ENCODE measurements around the gene HRG. TPM values are rescaled to one million over a fixed set of nuclear protein-coding genes. Genes with fewer than 3 reads are reported as not detected.
"Not testable (repeated sequence)": the region's sequence is repeated elsewhere in the genome, so short reads cannot be mapped to it uniquely, and the experiment has no call there.

Gene HRG
- total RNA-seq, 1 experiment from 2014 or later, result not detected

- POLR2A ChIA-PET (ENCODE audit: low non-redundant PET), result no interaction called here
- TF ChIP-seq, protein P1, sequence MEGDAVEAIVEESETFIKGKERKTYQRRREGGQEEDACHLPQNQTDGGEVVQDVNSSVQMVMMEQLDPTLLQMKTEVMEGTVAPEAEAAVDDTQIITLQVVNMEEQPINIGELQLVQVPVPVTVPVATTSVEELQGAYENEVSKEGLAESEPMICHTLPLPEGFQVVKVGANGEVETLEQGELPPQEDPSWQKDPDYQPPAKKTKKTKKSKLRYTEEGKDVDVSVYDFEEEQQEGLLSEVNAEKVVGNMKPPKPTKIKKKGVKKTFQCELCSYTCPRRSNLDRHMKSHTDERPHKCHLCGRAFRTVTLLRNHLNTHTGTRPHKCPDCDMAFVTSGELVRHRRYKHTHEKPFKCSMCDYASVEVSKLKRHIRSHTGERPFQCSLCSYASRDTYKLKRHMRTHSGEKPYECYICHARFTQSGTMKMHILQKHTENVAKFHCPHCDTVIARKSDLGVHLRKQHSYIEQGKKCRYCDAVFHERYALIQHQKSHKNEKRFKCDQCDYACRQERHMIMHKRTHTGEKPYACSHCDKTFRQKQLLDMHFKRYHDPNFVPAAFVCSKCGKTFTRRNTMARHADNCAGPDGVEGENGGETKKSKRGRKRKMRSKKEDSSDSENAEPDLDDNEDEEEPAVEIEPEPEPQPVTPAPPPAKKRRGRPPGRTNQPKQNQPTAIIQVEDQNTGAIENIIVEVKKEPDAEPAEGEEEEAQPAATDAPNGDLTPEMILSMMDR (conservative IDR thresholded peaks at IDR 0.05; ENCODE audit: low read depth, low read length), result no peak
- TF ChIP-seq EZH2 (IDR thresholded peaks at IDR 0.05; ENCODE audit: borderline replicate concordance, low read depth, low read length, poor library complexity, severe bottlenecking), result no peak
Measured at GRCh38 chr3:186628756-186629155, 37.1 kb upstream of the HRG start.

GRCh38 chr3:186630950-186631641 lies 34.7 kb upstream of the HRG start:
- Histone ChIP-seq H3K4me1 (ENCODE audit: insufficient read depth, low read length, poor library complexity, severe bottlenecking) (no peaks in the 10 kb centered on the region), H3K9me3 (ENCODE audit: low read depth, low read length, poor library complexity, severe bottlenecking) (no peaks in the 10 kb centered on the region), H3K36me3 (ENCODE audit: insufficient read depth, low read length, poor library complexity, severe bottlenecking) (no peaks in the 10 kb centered on the region), H3K27ac (ENCODE audit: low read depth, low read length, poor library complexity, severe bottlenecking) (no peak overlapping the region), H3K27me3 (replicated peaks; ENCODE audit: insufficient read depth, low read depth, low read length, poor library complexity) (no peaks in the 10 kb centered on the region), H3K4me3 (ENCODE audit: low read depth, low read length, poor library complexity, severe bottlenecking) (no peak overlapping the region)
- intact Hi-C loops (cut with micrococcal nuclease; ENCODE audit: unreplicated experiment), result no loop called here
- ChIA-PET CTCF (interaction anchor here (0.5 kb wide), 1 partner anchor 1407 kb away, joined by 5 read pairs; no protein-coding TSS in a partner anchor), POLR2A (ENCODE audit: low non-redundant PET) (no interaction called here)
- TF ChIP-seq, protein P1 (conservative IDR thresholded peaks at IDR 0.05; ENCODE audit: low read depth, low read length), result no peak
- no peak for TF ChIP-seq EZH2 (IDR thresholded peaks at IDR 0.05; ENCODE audit: borderline replicate concordance, low read depth, low read length, poor library complexity, severe bottlenecking)
- no TSS peak for BruUV-seq (replicated peaks)
- no peak for DNase-seq (ENCODE audit: low spot score)

More at GRCh38 chr3:186628756-186629155, 37.1 kb upstream of the HRG start:
- H3K4me3 ChIP-seq (ENCODE audit: low read depth, low read length, poor library complexity, severe bottlenecking), result no peak overlapping the region
- no peaks in the 10 kb centered on the region for H3K36me3 ChIP-seq (ENCODE audit: insufficient read depth, low read length, poor library complexity, severe bottlenecking)
- intact Hi-C loops (cut with micrococcal nuclease; ENCODE audit: unreplicated experiment), result no loop called here
- no TSS peak for BruUV-seq (replicated peaks)
- no peak overlapping the region for H3K27ac ChIP-seq (ENCODE audit: low read depth, low read length, poor library complexity, severe bottlenecking)
- DNase-seq (ENCODE audit: low spot score), result no peak
- H3K4me1 ChIP-seq (ENCODE audit: insufficient read depth, low read length, poor library complexity, severe bottlenecking), result no peaks in the 10 kb centered on the region
- CTCF ChIA-PET, result no interaction called here
- H3K9me3 ChIP-seq (ENCODE audit: low read depth, low read length, poor library complexity, severe bottlenecking), result no peaks in the 10 kb centered on the region
- H3K27me3 ChIP-seq (replicated peaks; ENCODE audit: insufficient read depth, low read depth, low read length, poor library complexity), result peaks cover 3% of the 10 kb centered on the region

DNA sequence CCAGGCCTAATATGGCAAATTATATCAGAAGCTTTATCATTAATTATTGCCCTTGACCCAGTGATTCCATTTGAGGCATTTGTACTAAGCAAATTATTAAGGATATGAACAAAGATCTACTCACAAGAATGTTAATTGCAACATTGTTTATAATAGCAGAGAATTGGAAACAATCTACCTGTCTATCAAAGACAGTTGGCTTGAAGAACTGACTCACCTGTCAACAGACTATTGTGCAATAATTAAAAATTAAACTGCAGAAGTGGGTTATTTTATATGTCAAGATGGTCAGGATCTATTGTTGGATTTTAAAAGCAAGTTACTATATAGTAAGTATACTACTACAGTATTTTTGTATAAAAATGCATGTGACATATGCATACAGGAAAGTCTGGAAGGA lies 32.3 kb upstream of the HRG start:
- Histone ChIP-seq H3K36me3 (ENCODE audit: insufficient read depth, low read length, poor library complexity, severe bottlenecking) (no peaks in the 10 kb centered on the region), H3K9me3 (ENCODE audit: low read depth, low read length, poor library complexity, severe bottlenecking) (no peaks in the 10 kb centered on the region), H3K27me3 (replicated peaks; ENCODE audit: insufficient read depth, low read depth, low read length, poor library complexity) (no peaks in the 10 kb centered on the region), H3K4me1 (ENCODE audit: insufficient read depth, low read length, poor library complexity, severe bottlenecking) (no peaks in the 10 kb centered on the region), H3K27ac (ENCODE audit: low read depth, low read length, poor library complexity, severe bottlenecking) (no peak overlapping the region), H3K4me3 (ENCODE audit: low read depth, low read length, poor library complexity, severe bottlenecking) (no peak overlapping the region)
- no peak for TF ChIP-seq EZH2 (IDR thresholded peaks at IDR 0.05; ENCODE audit: borderline replicate concordance, low read depth, low read length, poor library complexity, severe bottlenecking)
- TF ChIP-seq, protein P1 (conservative IDR thresholded peaks at IDR 0.05; ENCODE audit: low read depth, low read length), result no peak
- ChIA-PET POLR2A (ENCODE audit: low non-redundant PET) (no interaction called here), CTCF (no interaction called here)
- no TSS peak for BruUV-seq (replicated peaks)
- intact Hi-C loops (cut with micrococcal nuclease; ENCODE audit: unreplicated experiment), result no loop called here
- no peak for DNase-seq (ENCODE audit: low spot score)

DNA sequence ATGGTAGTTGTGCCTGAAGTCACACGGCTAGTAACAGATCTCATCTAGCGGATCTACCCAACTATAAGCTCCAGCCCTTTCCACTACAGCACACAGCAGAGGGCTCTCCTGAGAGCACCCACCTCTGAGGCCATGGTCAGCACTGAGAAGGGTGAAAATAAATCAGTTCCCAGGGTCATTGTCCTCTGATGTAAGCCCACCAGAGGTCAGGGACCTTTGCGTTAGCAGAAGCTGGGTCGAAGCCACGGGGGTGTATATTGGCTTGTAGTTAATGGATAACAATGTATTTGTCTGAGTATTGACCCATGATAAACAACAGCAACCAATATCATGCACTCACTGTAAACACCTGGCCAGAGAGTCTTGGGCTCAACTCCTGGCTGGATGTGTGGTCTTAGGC lies 31.6 kb upstream of the HRG start:
- DNase-seq (ENCODE audit: low spot score); intact Hi-C loops (cut with micrococcal nuclease; ENCODE audit: unreplicated experiment); H3K36me3 ChIP-seq (ENCODE audit: insufficient read depth, low read length, poor library complexity, severe bottlenecking); H3K27me3 ChIP-seq (replicated peaks; ENCODE audit: insufficient read depth, low read depth, low read length, poor library complexity); POLR2A ChIA-PET (ENCODE audit: low non-redundant PET); CTCF ChIA-PET; H3K4me1 ChIP-seq (ENCODE audit: insufficient read depth, low read length, poor library complexity, severe bottlenecking); H3K9me3 ChIP-seq (ENCODE audit: low read depth, low read length, poor library complexity, severe bottlenecking); H3K27ac ChIP-seq (ENCODE audit: low read depth, low read length, poor library complexity, severe bottlenecking); BruUV-seq (replicated peaks); H3K4me3 ChIP-seq (ENCODE audit: low read depth, low read length, poor library complexity, severe bottlenecking): not testable (repeated sequence)
